HepG2 (cell line): Measurements from ENCODE around the gene EHD4. TPM values are rescaled to one million over a fixed set of nuclear protein-coding genes. Genes with fewer than 3 reads are reported as not detected.
A peak's percentile ranks its signal among the peaks of the same experiment; 100 is the strongest.

Experiments used
- ATAC-seq: fragments of 200-7000 bp; cut with Tn5 transposase; 3 replicates; pipeline ENCODE4 v1.9.1; 2020; ENCODE audit warnings: mild to moderate bottlenecking, moderate library complexity
- BruUV-seq: library from RNA; stranded (reverse); fragments of 400-500 nt; replicated peaks from 2 replicates; lab custom pipeline; 2021; lab: Mats Ljungman, UMichigan
- CTCF ChIA-PET: fragments of 300-600 bp; formaldehyde crosslinking; extraction: SDS; loops from one replicate; lab custom pipeline; 2021; ENCODE audit warnings: low total read pairs, inconsistent platforms, low intra/inter-chr PET ratio; lab: Yijun Ruan, JAX
- POLR2A ChIA-PET: fragments of 350-600 bp; sonication (Branson Sonifier 250); formaldehyde crosslinking; loops from one replicate; lab custom pipeline; 2020; ENCODE audit warnings: antibody characterized with exemption, inconsistent platforms; lab: Yijun Ruan, JAX
- DNase-seq: peaks from one replicate; pipeline ENCODE4 v3.0.0-alpha.2; 2015; ENCODE audit warnings: low spot score
- FAIRE-seq: peaks from 3 replicates; lab custom pipeline; 2011; peaks lifted over from hg19 to GRCh38; lab: Jason Lieb, UNC
- H2AFZ ChIP-seq: one replicate; pipeline ENCODE4 v1.6.1; 2011; ENCODE audit warnings: low read length, inconsistent platforms
- H3K27ac ChIP-seq: fragments of 300-600 bp; 3 replicates; pipeline ENCODE4 v1.8.0; 2011; ENCODE audit warnings: mixed run types, mild to moderate bottlenecking, mixed read lengths, low read length, inconsistent platforms; ENCODE audit not compliant: insufficient read depth; ENCODE audit errors: extremely low read length
- H3K27me3 ChIP-seq, 2 experiments: fragments of 200-600 bp in 1 of 2; 2 replicates in 1 of 2; 3 replicates in 1 of 2; pipeline versions ENCODE4 v1.6.0 to v1.8.0; 2011; ENCODE audit warnings: low read length in 2 of 2, mild to moderate bottlenecking in 2 of 2, moderate library complexity in 2 of 2, inconsistent platforms in 1 of 2; ENCODE audit not compliant: insufficient read depth in 2 of 2, control insufficient read depth in 1 of 2
- H3K36me3 ChIP-seq, 2 experiments: fragments of 200-600 bp in 1 of 2; replicated peaks in 1 of 2; 2 replicates in 1 of 2; 3 replicates in 1 of 2; pipeline versions ENCODE4 v1.5.1 to v1.8.0; 2011; ENCODE audit warnings: low read length in 2 of 2, inconsistent platforms in 1 of 2; ENCODE audit not compliant: insufficient read depth in 2 of 2, control insufficient read depth in 1 of 2
- H3K4me1 ChIP-seq: 2 replicates; pipeline ENCODE4 v1.5.1; 2012; ENCODE audit warnings: low read length, inconsistent platforms; ENCODE audit not compliant: insufficient read depth
- H3K4me2 ChIP-seq: 2 replicates; pipeline ENCODE4 v1.6.0; 2011; ENCODE audit warnings: low read depth, low read length, inconsistent platforms
- H3K4me3 ChIP-seq, 3 experiments: fragments of 200-600 bp in 1 of 3; sonication (generic), shearing (Covaris generic) in 1 of 3; replicated peaks in 1 of 3; 2 replicates each; pipeline ENCODE4 v1.5.1; 2011 to 2016; ENCODE audit warnings: low read length in 3 of 3, inconsistent platforms in 2 of 3, low read depth in 2 of 3, mild to moderate bottlenecking in 2 of 3, control low read depth in 1 of 3, mixed read lengths in 1 of 3; ENCODE audit not compliant: insufficient read depth in 1 of 3
- H3K79me2 ChIP-seq: one replicate; pipeline ENCODE4 v1.6.1; 2011; ENCODE audit warnings: low read length, inconsistent platforms; ENCODE audit not compliant: insufficient read depth
- H3K9ac ChIP-seq: 2 replicates; pipeline ENCODE4 v1.6.0; 2011; ENCODE audit warnings: mild to moderate bottlenecking, low read depth, low read length, inconsistent platforms; ENCODE audit not compliant: insufficient read depth
- H3K9me3 ChIP-seq: 2 replicates; pipeline ENCODE4 v1.5.1; 2012; ENCODE audit warnings: mild to moderate bottlenecking, low read length
- H4K20me1 ChIP-seq: 2 replicates; pipeline ENCODE4 v1.6.0; 2011; ENCODE audit warnings: inconsistent platforms, mild to moderate bottlenecking, low read length, moderate library complexity; ENCODE audit not compliant: insufficient read depth
- EHMT2 ChIP-seq: fragments of 200-600 bp; sonication (generic); IDR thresholded peaks from 2 replicates; pipeline ENCODE4 v1.7.0; 2017; ENCODE audit warnings: antibody characterized with exemption, low read depth, low read length, borderline replicate concordance
- KLF6 ChIP-seq: IDR thresholded peaks from 2 replicates; pipeline ENCODE4 v1.8.0; 2016; ENCODE audit warnings: missing biosample characterization, missing genetic modification reagents
- MTF2 ChIP-seq: sonication (generic); formaldehyde crosslinking; IDR thresholded peaks from 2 replicates; pipeline ENCODE4 v1.5.0; 2020; ENCODE audit warnings: missing genetic modification reagents, borderline replicate concordance
- POLR2AphosphoS5 ChIP-seq: IDR thresholded peaks from 2 replicates; pipeline ENCODE4 v1.6.1; 2012; ENCODE audit warnings: low read depth, low read length
- POLR2G ChIP-seq: fragments of 200-400 bp; formaldehyde crosslinking; IDR thresholded peaks from 2 replicates; pipeline ENCODE4 v1.6.1; 2018; ENCODE audit warnings: mild to moderate bottlenecking, low read depth, low read length, moderate library complexity
- SP2 ChIP-seq: sonication (generic); formaldehyde crosslinking; IDR thresholded peaks from 2 replicates; pipeline ENCODE4 v1.5.1; 2020; ENCODE audit warnings: mild to moderate bottlenecking, missing genetic modification reagents
- ZNF138 ChIP-seq: sonication (generic); formaldehyde crosslinking; IDR thresholded peaks from 2 replicates; pipeline ENCODE4 v1.5.0; 2020; ENCODE audit warnings: mild to moderate bottlenecking, low read depth, missing genetic modification reagents
- ZNF317 ChIP-seq: sonication (generic); formaldehyde crosslinking; IDR thresholded peaks from 2 replicates; pipeline ENCODE4 v1.5.0; 2020; ENCODE audit warnings: mild to moderate bottlenecking, missing genetic modification reagents
- ZNF629 ChIP-seq: sonication (generic); formaldehyde crosslinking; conservative IDR thresholded peaks from 2 replicates; pipeline ENCODE4 v1.5.0; 2020; ENCODE audit warnings: missing genetic modification reagents
- ZNF841 ChIP-seq: sonication (generic); formaldehyde crosslinking; IDR thresholded peaks from 2 replicates; pipeline ENCODE4 v1.8.1; 2023; ENCODE audit warnings: missing genetic modification reagents, borderline replicate concordance
- WGBS: methylation state at CpG from one replicate; pipeline ENCODE4 v1.1.6; 2017; ENCODE audit warnings: low lambda C conversion rate; 5-methylcytosine and 5-hydroxymethylcytosine counted together
- in situ Hi-C: cut with HindIII; loops from 2 replicates; pipeline ENCODE4 v1.10.0; 2017; ENCODE audit warnings: low pct_unique_long_range_greater_than_20kb; ENCODE audit not compliant: extremely low pct_ligation_motif_present
- intact Hi-C: fragments of 100-400 bp; cut with micrococcal nuclease; formaldehyde crosslinking; loops from one replicate; pipeline ENCODE4 v1.10.0; 2022; ENCODE audit not compliant: unreplicated experiment
- polyA plus RNA-seq, 8 experiments: library from polyadenylated mRNA; depleted of rRNA in 3 of 8; stranded (reverse) in 7 of 8; unstranded in 1 of 8; fragments of >200 nt; fragmentation: Illumina TruSeq in 4 of 8; extraction: Trizol in 4 of 8; gene quantifications; 2 replicates each; pipeline versions ENCODE4 v1.2.1 to v1.2.3, GENCODE V29; 2011 to 2016; ENCODE audit warnings: low read depth in 4 of 8, missing spikeins in 1 of 8, mixed read lengths in 1 of 8; ENCODE audit not compliant: insufficient read depth in 1 of 8
- total RNA-seq, 5 experiments: library from RNA; depleted of rRNA; stranded (reverse); fragments of >200 nt; fragmentation: Illumina TruSeq; extraction: Trizol; gene quantifications; 2 replicates each; pipeline ENCODE4 v1.2.3, GENCODE V29; 2016; ENCODE audit warnings: low read depth in 1 of 5
- TF ChIP-seq, protein P1 (sequence below): sonication (generic); formaldehyde crosslinking; IDR thresholded peaks from 2 replicates; pipeline ENCODE4 v1.5.1; 2020; ENCODE audit warnings: mild to moderate bottlenecking, missing genetic modification reagents, borderline replicate concordance
- TF ChIP-seq, protein P2 (sequence below): sonication (generic); formaldehyde crosslinking; IDR thresholded peaks from 2 replicates; pipeline ENCODE4 v1.5.0; 2020; ENCODE audit warnings: missing genetic modification reagents

Gene EHD4
- total and polyA plus RNA-seq, 2 of the 13 experiments (the other 11 are each of a cell fraction or from before 2014, with no cell fraction given) = 3.1 to 4.8 TPM

DNA sequence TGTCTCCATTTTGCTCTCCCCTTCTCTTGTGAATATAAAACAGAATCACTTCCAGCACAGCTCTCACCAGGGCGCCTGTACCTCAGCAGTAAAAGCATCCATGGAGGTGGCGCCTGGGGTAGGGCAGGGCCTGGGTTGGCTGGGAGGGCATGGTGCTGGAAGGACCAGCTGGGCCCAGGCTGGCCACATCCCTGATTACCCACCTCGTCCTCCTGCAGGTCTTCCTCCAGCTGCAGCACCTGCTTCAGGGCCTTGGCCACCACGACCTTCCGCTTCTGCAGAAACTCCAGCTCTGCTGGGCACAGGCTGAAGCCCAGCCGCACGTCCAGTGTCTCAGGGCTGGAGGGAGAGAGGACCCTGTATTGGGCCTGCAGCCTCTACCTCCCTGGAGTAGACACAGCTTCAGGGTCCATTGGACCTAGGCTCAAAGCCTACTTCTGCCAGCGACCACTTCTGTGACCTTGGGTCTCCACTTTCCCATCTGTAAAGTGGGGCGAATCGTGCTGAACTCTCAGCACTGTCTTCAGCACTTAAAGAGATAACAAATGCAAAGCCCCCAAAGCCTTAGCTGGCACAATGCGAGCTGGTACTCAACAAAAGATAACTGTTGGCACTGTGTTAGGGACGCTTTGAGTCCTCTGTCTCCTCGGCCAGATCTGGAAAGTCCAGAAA lies 24.7 kb upstream of the EHD4 start:
- H4K20me1 ChIP-seq = no peaks in the 10 kb centered on the region
- no peak for TF ChIP-seq MTF2
- TF ChIP-seq SP2 (CRISPR knock-in tag) = no peak
- no peak for TF ChIP-seq ZNF317
- no peak for TF ChIP-seq ZNF841 (CRISPR knock-in tag)
- peak; percentile 78 for TF ChIP-seq ZNF629 (CRISPR knock-in tag)
- TF ChIP-seq, protein P1, sequence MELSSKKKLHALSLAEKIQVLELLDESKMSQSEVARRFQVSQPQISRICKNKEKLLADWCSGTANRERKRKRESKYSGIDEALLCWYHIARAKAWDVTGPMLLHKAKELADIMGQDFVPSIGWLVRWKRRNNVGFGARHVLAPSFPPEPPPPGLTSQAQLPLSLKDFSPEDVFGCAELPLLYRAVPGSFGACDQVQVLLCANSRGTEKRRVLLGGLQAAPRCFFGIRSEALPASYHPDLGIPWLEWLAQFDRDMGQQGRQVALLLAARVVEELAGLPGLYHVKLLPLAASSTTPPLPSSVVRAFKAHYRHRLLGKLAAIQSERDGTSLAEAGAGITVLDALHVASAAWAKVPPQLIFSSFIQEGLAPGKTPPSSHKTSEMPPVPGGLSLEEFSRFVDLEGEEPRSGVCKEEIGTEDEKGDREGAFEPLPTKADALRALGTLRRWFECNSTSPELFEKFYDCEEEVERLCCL (CRISPR knock-in tag) = no peak
- TF ChIP-seq KLF6 = no peak
- no peak overlapping the region for H3K27ac ChIP-seq
- 39% methylated on average over 8 of the region's 13 CpGs for WGBS
- peaks cover 3 to 34% of the 10 kb centered on the region in 2 experiments; a peak in 3 of 5 replicates for H3K27me3 ChIP-seq
- H3K4me3 ChIP-seq = no peak overlapping the region
- peaks cover 9% of the 10 kb centered on the region; the same call in 1 of the 2 replicates for H3K4me1 ChIP-seq
- intact Hi-C loops = no loop called here
- H3K79me2 ChIP-seq = no peaks in the 10 kb centered on the region
- ATAC-seq (no peak), DNase-seq (no peak), FAIRE-seq (no peak)
- no peak overlapping the region for H2AFZ ChIP-seq
- no peaks in the 10 kb centered on the region for H3K36me3 ChIP-seq
- H3K9ac ChIP-seq = no peak overlapping the region
- POLR2A ChIA-PET = no interaction called here
- in situ Hi-C loops = no loop called here
- no peak overlapping the region for H3K4me2 ChIP-seq
- H3K9me3 ChIP-seq = no peaks in the 10 kb centered on the region
- BruUV-seq = no TSS peak
- CTCF ChIA-PET = no interaction called here

DNA sequence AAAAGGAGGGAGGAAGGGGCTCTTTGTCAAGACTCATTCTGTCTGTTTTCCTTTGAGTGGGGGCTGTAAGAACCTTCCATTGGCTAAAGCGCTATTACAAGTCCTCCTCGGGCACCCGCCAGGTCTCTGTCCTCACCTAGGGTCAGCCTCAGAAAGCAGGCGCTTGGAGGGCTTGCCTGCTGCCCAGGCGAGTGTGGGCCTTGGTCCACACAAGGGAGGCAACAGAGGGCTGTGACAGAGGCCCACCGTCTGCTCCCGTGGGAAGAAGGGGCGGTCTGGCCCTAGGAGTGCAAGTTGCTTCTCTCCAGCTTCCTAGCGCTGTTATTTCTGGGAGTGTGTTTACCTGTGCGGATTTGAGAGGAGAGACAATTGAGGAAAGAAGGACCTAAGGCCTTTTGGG lies 24.0 kb upstream of the EHD4 start:
- 76% methylated on average over 8 of the region's 10 CpGs for WGBS
- H3K4me2 ChIP-seq = no peak overlapping the region
- peaks cover 9% of the 10 kb centered on the region; the same call in 1 of the 2 replicates for H3K4me1 ChIP-seq
- no peaks in the 10 kb centered on the region for H3K9me3 ChIP-seq
- ATAC-seq (no peak), DNase-seq (no peak), FAIRE-seq (no peak)
- H3K79me2 ChIP-seq = no peaks in the 10 kb centered on the region
- no peak overlapping the region for H3K4me3 ChIP-seq
- no peak overlapping the region for H3K9ac ChIP-seq
- peaks cover 5 to 39% of the 10 kb centered on the region in 2 experiments; a peak in 3 of 5 replicates for H3K27me3 ChIP-seq
- BruUV-seq = no TSS peak
- H3K36me3 ChIP-seq = no peaks in the 10 kb centered on the region
- H3K27ac ChIP-seq = no peak overlapping the region
- no peak for TF ChIP-seq EHMT2
- no peak for TF ChIP-seq POLR2G
- TF ChIP-seq, protein P2, sequence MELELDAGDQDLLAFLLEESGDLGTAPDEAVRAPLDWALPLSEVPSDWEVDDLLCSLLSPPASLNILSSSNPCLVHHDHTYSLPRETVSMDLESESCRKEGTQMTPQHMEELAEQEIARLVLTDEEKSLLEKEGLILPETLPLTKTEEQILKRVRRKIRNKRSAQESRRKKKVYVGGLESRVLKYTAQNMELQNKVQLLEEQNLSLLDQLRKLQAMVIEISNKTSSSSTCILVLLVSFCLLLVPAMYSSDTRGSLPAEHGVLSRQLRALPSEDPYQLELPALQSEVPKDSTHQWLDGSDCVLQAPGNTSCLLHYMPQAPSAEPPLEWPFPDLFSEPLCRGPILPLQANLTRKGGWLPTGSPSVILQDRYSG (CRISPR knock-in tag) = no peak
- no peak for TF ChIP-seq ZNF138 (CRISPR knock-in tag)
- TF ChIP-seq POLR2AphosphoS5 = no peak
- no peak for TF ChIP-seq SP2 (CRISPR knock-in tag)
- no peak overlapping the region for H2AFZ ChIP-seq
- CTCF ChIA-PET = no interaction called here
- intact Hi-C loops (no loop called here), in situ Hi-C loops (no loop called here)
- H4K20me1 ChIP-seq = no peaks in the 10 kb centered on the region
- POLR2A ChIA-PET = no interaction called here
